Endothelial cell of umbilical vein (primary cell): ENCODE results near the gene INKA2. TPM values are rescaled to one million over a fixed set of nuclear protein-coding genes. Genes with fewer than 3 reads are reported as not detected.

Source experiments
- BruUV-seq: library from RNA; stranded (reverse); fragments of 400-500 nt; replicated peaks from 2 replicates; lab custom pipeline; 2021; lab: Mats Ljungman, UMichigan
- CTCF ChIA-PET: fragments of 300-600, 350-600 bp; sonication (Branson Sonifier 250); formaldehyde crosslinking; loops from one replicate; lab custom pipeline; 2021; ENCODE audit warnings: antibody characterized with exemption, inconsistent platforms; lab: Charles Lee
- POLR2A ChIA-PET: fragments of 300-600, 350-600 bp; sonication (Branson Sonifier 250); formaldehyde crosslinking; loops from one replicate; lab custom pipeline; 2021; ENCODE audit warnings: antibody characterized with exemption, inconsistent platforms; lab: Charles Lee
- DNase-seq: peaks from one replicate; pipeline ENCODE4 v3.0.0-alpha.2; 2011; ENCODE audit warnings: low read depth, low spot score
- FAIRE-seq: peaks from 2 replicates; lab custom pipeline; 2011; peaks lifted over from hg19 to GRCh38; lab: Jason Lieb, UNC
- H2AFZ ChIP-seq: 2 replicates; pipeline ENCODE4 v1.6.0; 2012; ENCODE audit warnings: low read depth, low read length, control low read depth, inconsistent platforms
- H3K27ac ChIP-seq: 2 replicates; pipeline ENCODE4 v1.5.1; 2011; ENCODE audit warnings: low read depth, mild to moderate bottlenecking, control low read depth, low read length, moderate library complexity; ENCODE audit not compliant: insufficient read depth
- H3K27me3 ChIP-seq, 2 experiments: 2 replicates each; pipeline versions ENCODE4 v1.6.0 to v1.6.1; 2011; ENCODE audit warnings: low read length in 2 of 2, mixed read lengths in 1 of 2; ENCODE audit not compliant: control insufficient read depth in 2 of 2, insufficient read depth in 2 of 2
- H3K36me3 ChIP-seq, 2 experiments: 2 replicates in 1 of 2; 3 replicates in 1 of 2; pipeline ENCODE4 v1.5.1; 2011; ENCODE audit warnings: low read length in 2 of 2, mild to moderate bottlenecking in 1 of 2, moderate library complexity in 1 of 2; ENCODE audit not compliant: control insufficient read depth in 2 of 2, insufficient read depth in 2 of 2; ENCODE audit errors: extremely low read depth in 1 of 2
- H3K4me1 ChIP-seq: 3 replicates; pipeline ENCODE4 v1.5.1; 2011; ENCODE audit warnings: mild to moderate bottlenecking, low read length; ENCODE audit not compliant: control insufficient read depth, insufficient read depth; ENCODE audit errors: extremely low read depth
- H3K4me2 ChIP-seq: 2 replicates; pipeline ENCODE4 v1.6.1; 2011; ENCODE audit warnings: low read length, control low read depth, mixed read lengths; ENCODE audit not compliant: insufficient read depth
- H3K4me3 ChIP-seq, 3 experiments: fragments of 200-600 bp in 1 of 3; sonication (generic), shearing (Covaris generic) in 1 of 3; replicated peaks in 1 of 3; 2 replicates each; pipeline ENCODE4 v1.5.1; 2011 to 2016; ENCODE audit warnings: control low read depth in 3 of 3, low read length in 3 of 3, mild to moderate bottlenecking in 2 of 3, inconsistent platforms in 1 of 3, low read depth in 1 of 3, moderate library complexity in 1 of 3; ENCODE audit not compliant: insufficient read depth in 1 of 3
- H3K79me2 ChIP-seq: 2 replicates; pipeline ENCODE4 v1.6.0; 2012; ENCODE audit warnings: low read length, inconsistent platforms; ENCODE audit not compliant: control insufficient read depth, insufficient read depth
- H3K9ac ChIP-seq: replicated peaks from 2 replicates; pipeline ENCODE3; 2011; ENCODE audit warnings: low read length, control low read depth; ENCODE audit not compliant: insufficient read depth; ENCODE audit errors: extremely low read depth
- H3K9me1 ChIP-seq: replicated peaks from 3 replicates; pipeline ENCODE4 v1.6.0; 2011; ENCODE audit warnings: mild to moderate bottlenecking, low read length; ENCODE audit not compliant: control insufficient read depth, insufficient read depth; ENCODE audit errors: extremely low read depth
- H3K9me3 ChIP-seq: replicated peaks from 2 replicates; pipeline ENCODE4 v1.5.1; 2012; ENCODE audit warnings: low read length, inconsistent platforms; ENCODE audit not compliant: control insufficient read depth, insufficient read depth
- H4K20me1 ChIP-seq: replicated peaks from 2 replicates; pipeline ENCODE3; 2011; ENCODE audit warnings: mild to moderate bottlenecking, low read length; ENCODE audit not compliant: control insufficient read depth, insufficient read depth; ENCODE audit errors: extremely low read depth
- EZH2 ChIP-seq: IDR thresholded peaks from 2 replicates; pipeline ENCODE4 v1.6.1; 2012; ENCODE audit warnings: borderline replicate concordance, low read depth, mild to moderate bottlenecking, moderate library complexity, low read length, inconsistent platforms; ENCODE audit not compliant: severe bottlenecking
- FOS ChIP-seq: IDR thresholded peaks from 2 replicates; pipeline ENCODE4 v1.6.1; 2011; ENCODE audit warnings: mild to moderate bottlenecking, low read length, moderate library complexity, borderline replicate concordance; ENCODE audit not compliant: insufficient read depth
- GATA2 ChIP-seq: IDR thresholded peaks from 2 replicates; pipeline ENCODE4 v1.7.0; 2011; ENCODE audit warnings: low read depth, mild to moderate bottlenecking, moderate library complexity, mixed read lengths, low read length; ENCODE audit not compliant: insufficient read length, insufficient read depth
- JUN ChIP-seq: IDR thresholded peaks from 2 replicates; pipeline ENCODE4 v1.6.1; 2011; ENCODE audit warnings: borderline replicate concordance, low read depth; ENCODE audit not compliant: insufficient read length, insufficient read depth
- MYC ChIP-seq: IDR thresholded peaks from one replicate; pipeline ENCODE4 v1.6.1; 2011; ENCODE audit warnings: mild to moderate bottlenecking, low read depth, low read length
- POLR2A ChIP-seq: IDR thresholded peaks from 2 replicates; pipeline ENCODE4 v1.6.1; 2012; ENCODE audit warnings: low read depth, mild to moderate bottlenecking, control low read depth, low read length
- POLR2AphosphoS5 ChIP-seq: IDR thresholded peaks from 2 replicates; pipeline ENCODE4 v1.6.1; 2012; ENCODE audit warnings: low read depth, mild to moderate bottlenecking, control low read depth, low read length, moderate library complexity; ENCODE audit not compliant: insufficient read depth
- dilution Hi-C: fragments of 300-500 bp; cut with MboI; formaldehyde crosslinking; loops from one replicate; pipeline ENCODE4 v1.15.0; 2019; ENCODE audit warnings: low sequenced_read_pairs; ENCODE audit not compliant: extremely low pct_ligation_motif_present
- intact Hi-C: fragments of 100-400 bp; cut with micrococcal nuclease; formaldehyde crosslinking; loops from one replicate; pipeline ENCODE4 v1.10.0; 2022
- polyA plus RNA-seq, 4 experiments: library from polyadenylated mRNA; depleted of rRNA in 3 of 4; stranded (reverse) in 3 of 4; unstranded in 1 of 4; fragments of >200 nt; gene quantifications; 2 replicates each; pipeline versions ENCODE4 v1.2.1 to v1.2.3, GENCODE V29; 2011 to 2012; ENCODE audit warnings: missing spikeins in 1 of 4
- total RNA-seq: library from RNA; stranded (reverse); gene quantifications from 2 replicates; pipeline ENCODE4 v1.2.3, GENCODE V29; 2021
- TF ChIP-seq, protein P1 (sequence below): IDR thresholded peaks from 2 replicates; pipeline ENCODE4 v1.6.1; 2011; ENCODE audit not compliant: insufficient read depth, insufficient read length
- TF ChIP-seq, protein P2 (sequence below), 2 donors: IDR thresholded peaks; 1 replicate in 1 of 2; 2 replicates in 1 of 2; pipeline ENCODE4 v1.5.1; 2011; ENCODE audit warnings: low read length in 2 of 2, mild to moderate bottlenecking in 2 of 2, moderate library complexity in 2 of 2, control low read depth in 1 of 2, inconsistent platforms in 1 of 2, low read depth in 1 of 2; ENCODE audit not compliant: insufficient read depth in 1 of 2; ENCODE audit errors: extremely low read depth in 1 of 2

Gene INKA2
- total and polyA plus RNA-seq, 2 donors (not counting 3 experiments of a cell fraction or from before 2014, with no cell fraction given): 2.4 to 7.8 TPM

DNA sequence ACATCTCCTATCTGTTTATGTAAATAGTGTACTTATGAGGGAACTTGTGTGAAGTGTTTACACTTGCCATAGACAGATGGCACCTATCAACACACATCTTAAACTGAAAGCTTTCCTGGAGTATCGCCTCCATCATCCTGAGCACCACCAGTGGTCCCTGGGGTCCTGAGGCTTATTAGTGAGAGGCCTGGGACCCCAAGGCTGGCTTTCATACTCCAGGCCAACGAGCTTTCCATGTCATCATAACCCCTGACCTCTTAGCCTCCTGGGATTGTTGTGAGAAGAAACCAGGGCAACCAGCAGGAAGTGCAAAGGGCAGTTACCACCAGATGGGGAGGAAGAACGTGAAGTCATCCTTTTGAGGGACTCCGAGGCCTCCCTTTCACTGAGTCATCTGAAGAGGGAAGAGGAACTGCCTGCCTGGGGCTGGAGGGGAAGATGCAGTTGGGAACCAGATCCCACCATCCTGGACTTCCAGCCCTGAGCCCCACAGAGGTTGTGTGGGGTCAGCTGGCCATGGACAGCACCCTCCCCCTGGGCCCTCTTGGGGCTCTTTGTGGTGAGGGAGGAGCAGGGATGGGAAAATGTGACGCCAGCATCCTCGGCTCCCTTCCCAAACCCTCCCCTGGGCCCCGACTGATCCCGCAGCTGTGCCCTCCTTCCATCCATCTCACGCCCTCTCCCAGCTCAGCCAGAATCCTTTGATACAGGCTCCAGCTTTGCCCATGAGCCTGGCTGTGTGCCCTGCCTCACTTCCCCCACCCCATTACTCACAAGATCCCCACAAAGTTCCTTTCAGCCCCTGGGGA is 5.8 kb downstream of the INKA2 start:
- Histone ChIP-seq H3K27me3 (no peaks in the 10 kb centered on the region), H3K9ac (peak overlapping the region; percentile 59), H4K20me1 (no peaks in the 10 kb centered on the region), H3K9me1 (no peaks in the 10 kb centered on the region), H3K4me2 (peak overlapping the region; percentile 50), H3K79me2 (no peaks in the 10 kb centered on the region), H2AFZ (peak overlapping the region; percentile 46), H3K4me3 (no peak overlapping the region), H3K36me3 (no peaks in the 10 kb centered on the region), H3K27ac (peak overlapping the region; percentile 89), H3K4me1 (peaks cover 36% of the 10 kb centered on the region), H3K9me3 (no peaks in the 10 kb centered on the region)
- POLR2A ChIA-PET: interaction anchor here (1.0 kb wide), 1 partner anchor 13 kb away, joined by 3 read pairs; no protein-coding TSS in a partner anchor
- peak; percentile 94 for FAIRE-seq
- TSS peak; percentile 78 for BruUV-seq
- dilution Hi-C loops: no loop called here
- peak; percentile 78 for DNase-seq
- CTCF ChIA-PET: interaction anchor here (0.6 to 4.3 kb wide), 5 partner anchors 11 to 226 kb away, joined by 4 to 30 read pairs (median 14); no protein-coding TSS in a partner anchor
- intact Hi-C loops: loop anchor here (1.0 to 10.0 kb wide), 2 partner anchors 22 to 769 kb away; partner anchors contain the start of genes DDX20 and LRIF1
- no peak for TF ChIP-seq EZH2
- TF ChIP-seq, protein P1, sequence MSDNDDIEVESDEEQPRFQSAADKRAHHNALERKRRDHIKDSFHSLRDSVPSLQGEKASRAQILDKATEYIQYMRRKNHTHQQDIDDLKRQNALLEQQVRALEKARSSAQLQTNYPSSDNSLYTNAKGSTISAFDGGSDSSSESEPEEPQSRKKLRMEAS: peak; percentile 20
- TF ChIP-seq, protein P2, sequence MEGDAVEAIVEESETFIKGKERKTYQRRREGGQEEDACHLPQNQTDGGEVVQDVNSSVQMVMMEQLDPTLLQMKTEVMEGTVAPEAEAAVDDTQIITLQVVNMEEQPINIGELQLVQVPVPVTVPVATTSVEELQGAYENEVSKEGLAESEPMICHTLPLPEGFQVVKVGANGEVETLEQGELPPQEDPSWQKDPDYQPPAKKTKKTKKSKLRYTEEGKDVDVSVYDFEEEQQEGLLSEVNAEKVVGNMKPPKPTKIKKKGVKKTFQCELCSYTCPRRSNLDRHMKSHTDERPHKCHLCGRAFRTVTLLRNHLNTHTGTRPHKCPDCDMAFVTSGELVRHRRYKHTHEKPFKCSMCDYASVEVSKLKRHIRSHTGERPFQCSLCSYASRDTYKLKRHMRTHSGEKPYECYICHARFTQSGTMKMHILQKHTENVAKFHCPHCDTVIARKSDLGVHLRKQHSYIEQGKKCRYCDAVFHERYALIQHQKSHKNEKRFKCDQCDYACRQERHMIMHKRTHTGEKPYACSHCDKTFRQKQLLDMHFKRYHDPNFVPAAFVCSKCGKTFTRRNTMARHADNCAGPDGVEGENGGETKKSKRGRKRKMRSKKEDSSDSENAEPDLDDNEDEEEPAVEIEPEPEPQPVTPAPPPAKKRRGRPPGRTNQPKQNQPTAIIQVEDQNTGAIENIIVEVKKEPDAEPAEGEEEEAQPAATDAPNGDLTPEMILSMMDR (IDR thresholded peaks at IDR 0.05; ENCODE audit: extremely low read depth in 1 of 2, insufficient read depth in 1 of 2, low read depth in 1 of 2, low read length in 2 of 2): no peak
- TF ChIP-seq POLR2AphosphoS5: peak; percentile 50
- TF ChIP-seq FOS: peak; percentile 87
- TF ChIP-seq POLR2A: peak; percentile 41
- TF ChIP-seq GATA2: no peak
- no peak for TF ChIP-seq MYC
- TF ChIP-seq JUN: peak; percentile 88
